Gastrocnemius medialis (tissue), 4 donors: ENCODE measurements around the gene GNG7.

Experiments used
- POLR2A ChIP-seq, 2 donors: fragments of 450-650 bp; IDR thresholded peaks; one replicate each; pipeline ENCODE4 v1.6.1; 2017; ENCODE audit warnings: antibody characterized with exemption in 2 of 2, mild to moderate bottlenecking in 2 of 2, moderate library complexity in 2 of 2
- TF ChIP-seq, protein P1 (sequence below), 5 experiments: fragments of 450-650 bp in 3 of 5; fragments of 200-600 bp in 2 of 5; sonication (generic) in 2 of 5; IDR thresholded peaks in 4 of 5; conservative IDR thresholded peaks in 1 of 5; 1 replicate in 4 of 5; 2 replicates in 1 of 5; pipeline ENCODE4 v1.5.1; 2016 to 2019; ENCODE audit warnings: antibody characterized with exemption in 5 of 5, mild to moderate bottlenecking in 3 of 5, moderate library complexity in 3 of 5

- TF ChIP-seq, protein P1, sequence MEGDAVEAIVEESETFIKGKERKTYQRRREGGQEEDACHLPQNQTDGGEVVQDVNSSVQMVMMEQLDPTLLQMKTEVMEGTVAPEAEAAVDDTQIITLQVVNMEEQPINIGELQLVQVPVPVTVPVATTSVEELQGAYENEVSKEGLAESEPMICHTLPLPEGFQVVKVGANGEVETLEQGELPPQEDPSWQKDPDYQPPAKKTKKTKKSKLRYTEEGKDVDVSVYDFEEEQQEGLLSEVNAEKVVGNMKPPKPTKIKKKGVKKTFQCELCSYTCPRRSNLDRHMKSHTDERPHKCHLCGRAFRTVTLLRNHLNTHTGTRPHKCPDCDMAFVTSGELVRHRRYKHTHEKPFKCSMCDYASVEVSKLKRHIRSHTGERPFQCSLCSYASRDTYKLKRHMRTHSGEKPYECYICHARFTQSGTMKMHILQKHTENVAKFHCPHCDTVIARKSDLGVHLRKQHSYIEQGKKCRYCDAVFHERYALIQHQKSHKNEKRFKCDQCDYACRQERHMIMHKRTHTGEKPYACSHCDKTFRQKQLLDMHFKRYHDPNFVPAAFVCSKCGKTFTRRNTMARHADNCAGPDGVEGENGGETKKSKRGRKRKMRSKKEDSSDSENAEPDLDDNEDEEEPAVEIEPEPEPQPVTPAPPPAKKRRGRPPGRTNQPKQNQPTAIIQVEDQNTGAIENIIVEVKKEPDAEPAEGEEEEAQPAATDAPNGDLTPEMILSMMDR (IDR thresholded peaks at IDR 0.05 in 4 of 5, conservative IDR thresholded peaks at IDR 0.05 in 1 of 5) = peak in 1 of 5 experiments; percentile 53
- TF ChIP-seq POLR2A (IDR thresholded peaks at IDR 0.05) = peak; percentile 83 to 92
Observed at GRCh38 chr19:2627319-2627829, 75.1 kb downstream of the GNG7 start.
